Liver (tissue), 9 donors: ENCODE measurements around the gene RHOG. TPM values are rescaled to one million over a fixed set of nuclear protein-coding genes. Genes with fewer than 3 reads are reported as not detected.

Experiments
- DNase-seq: peaks from one replicate; pipeline ENCODE4 v3.0.0-alpha.2; 2017; ENCODE audit warnings: low spot score
- H3K27ac ChIP-seq, 2 donors: one replicate each; pipeline ENCODE4 v1.7.0; 2013; ENCODE audit warnings: inconsistent platforms in 2 of 2, low read length in 2 of 2, control low read depth in 1 of 2, low read depth in 1 of 2, mild to moderate bottlenecking in 1 of 2
- H3K27me3 ChIP-seq, 4 donors: one replicate each; pipeline versions ENCODE4 v1.6.1 to v1.7.0; 2013; ENCODE audit warnings: low read length in 3 of 4, inconsistent platforms in 1 of 4, mild to moderate bottlenecking in 1 of 4, moderate library complexity in 1 of 4; ENCODE audit not compliant: control insufficient read depth in 4 of 4, insufficient read depth in 4 of 4
- H3K36me3 ChIP-seq, 4 donors: one replicate each; pipeline versions ENCODE4 v1.6.1 to v1.7.0; 2013; ENCODE audit warnings: low read length in 3 of 4, mild to moderate bottlenecking in 3 of 4, low read depth in 1 of 4, moderate library complexity in 1 of 4; ENCODE audit not compliant: control insufficient read depth in 4 of 4, insufficient read depth in 3 of 4
- H3K4me1 ChIP-seq, 4 donors: one replicate each; pipeline versions ENCODE4 v1.6.1 to v1.7.0; 2013; ENCODE audit warnings: low read length in 3 of 4, mild to moderate bottlenecking in 3 of 4, moderate library complexity in 1 of 4; ENCODE audit not compliant: control insufficient read depth in 4 of 4, insufficient read depth in 4 of 4
- H3K4me3 ChIP-seq, 3 donors: one replicate each; pipeline versions ENCODE4 v1.6.1 to v1.7.0; 2013; ENCODE audit warnings: low read length in 3 of 3, control low read depth in 1 of 3, low read depth in 1 of 3, mild to moderate bottlenecking in 1 of 3
- H3K9ac ChIP-seq, 2 donors: one replicate each; pipeline ENCODE4 v1.7.0; 2013; ENCODE audit warnings: low read length in 2 of 2, mild to moderate bottlenecking in 2 of 2, moderate library complexity in 2 of 2, control low read depth in 1 of 2, low read depth in 1 of 2
- H3K9me3 ChIP-seq, 4 donors: one replicate each; pipeline versions ENCODE4 v1.6.1 to v1.7.0; 2013; ENCODE audit warnings: low read length in 3 of 4; ENCODE audit not compliant: control insufficient read depth in 4 of 4
- EGR1 ChIP-seq, 2 donors: IDR thresholded peaks; 2 replicates each; pipeline ENCODE4 v1.6.1; 2016 to 2018; ENCODE audit warnings: antibody characterized with exemption in 2 of 2, low read depth in 2 of 2
- FOXA1 ChIP-seq: IDR thresholded peaks from 2 replicates; pipeline ENCODE4 v1.6.1; 2016; ENCODE audit warnings: antibody characterized with exemption
- GABPA ChIP-seq, 2 donors: IDR thresholded peaks in 1 of 2; conservative IDR thresholded peaks in 1 of 2; 2 replicates each; pipeline ENCODE4 v1.6.1; 2016; ENCODE audit warnings: antibody characterized with exemption in 2 of 2, mild to moderate bottlenecking in 1 of 2, moderate library complexity in 1 of 2
- HNF4A ChIP-seq, 2 donors: conservative IDR thresholded peaks; 2 replicates each; pipeline ENCODE4 v1.6.1; 2016; ENCODE audit warnings: antibody characterized with exemption in 2 of 2, mild to moderate bottlenecking in 2 of 2
- HNF4G ChIP-seq: IDR thresholded peaks from 2 replicates; pipeline ENCODE4 v1.6.1; 2016; ENCODE audit warnings: antibody characterized with exemption
- JUND ChIP-seq, 2 donors: IDR thresholded peaks; 2 replicates each; pipeline ENCODE4 v1.6.1; 2016; ENCODE audit warnings: antibody characterized with exemption in 2 of 2
- RAD21 ChIP-seq, 2 donors: IDR thresholded peaks; 2 replicates each; pipeline ENCODE4 v1.6.1; 2016; ENCODE audit warnings: antibody characterized with exemption in 2 of 2, mild to moderate bottlenecking in 2 of 2
- RXRA ChIP-seq, 2 donors: IDR thresholded peaks; 2 replicates each; pipeline ENCODE4 v1.6.1; 2017 to 2018; ENCODE audit warnings: antibody characterized with exemption in 2 of 2, mild to moderate bottlenecking in 1 of 2
- TAF1 ChIP-seq: conservative IDR thresholded peaks from 2 replicates; pipeline ENCODE4 v1.6.1; 2016; ENCODE audit warnings: antibody characterized with exemption, mild to moderate bottlenecking
- YY1 ChIP-seq: IDR thresholded peaks from 2 replicates; pipeline ENCODE4 v1.6.1; 2016; ENCODE audit warnings: antibody characterized with exemption, mild to moderate bottlenecking
- whole genome bisulfite sequencing: extraction: QIAGEN DNeasy Blood & Tissue Kit; methylation state at CpG from one replicate; pipeline ENCODE4 v1.1.7; 2013; 5-methylcytosine and 5-hydroxymethylcytosine counted together
- polyA plus RNA-seq, 2 donors: library from polyadenylated mRNA; stranded (reverse) in 1 of 2; unstranded in 1 of 2; fragments of 200-250 nt in 1 of 2; fragments of >200 nt in 1 of 2; fragmentation: Nextera tagmentation in 1 of 2; extraction: Ambion mirVana in 1 of 2; gene quantifications; one replicate each; pipeline versions ENCODE4 v1.2.1 to v1.2.3, GENCODE V29; 2013 to 2015
- total RNA-seq, 2 donors: library from RNA; depleted of rRNA; stranded (reverse); fragments of >200 nt; gene quantifications; one replicate each; pipeline ENCODE4 v1.2.3, GENCODE V29; 2014
- TF ChIP-seq, protein P1 (sequence below): fragments of 150-350 bp; IDR thresholded peaks from 2 replicates; pipeline ENCODE4 v1.5.1; 2017; ENCODE audit warnings: improper control_type of control experiment, low read depth, low read length; ENCODE audit not compliant: missing input control
- TF ChIP-seq, protein P2 (sequence below): IDR thresholded peaks from 2 replicates; pipeline ENCODE4 v1.6.1; 2016; ENCODE audit warnings: antibody characterized with exemption
- TF ChIP-seq, protein P3 (sequence below): IDR thresholded peaks from 2 replicates; pipeline ENCODE4 v1.6.1; 2016; ENCODE audit warnings: antibody characterized with exemption, mild to moderate bottlenecking
- TF ChIP-seq, protein P4 (sequence below): IDR thresholded peaks from 2 replicates; pipeline ENCODE4 v1.6.1; 2016; ENCODE audit warnings: antibody characterized with exemption
- donor health status: healthy.
- donor health status: healthy.
- donor health status: healthy.
- donor health status: healthy.
- donor health status: healthy.

The RHOG gene
- total and polyA plus RNA-seq, 4 donors, result 7.4 to 32.9 (median 17.8) TPM

DNA sequence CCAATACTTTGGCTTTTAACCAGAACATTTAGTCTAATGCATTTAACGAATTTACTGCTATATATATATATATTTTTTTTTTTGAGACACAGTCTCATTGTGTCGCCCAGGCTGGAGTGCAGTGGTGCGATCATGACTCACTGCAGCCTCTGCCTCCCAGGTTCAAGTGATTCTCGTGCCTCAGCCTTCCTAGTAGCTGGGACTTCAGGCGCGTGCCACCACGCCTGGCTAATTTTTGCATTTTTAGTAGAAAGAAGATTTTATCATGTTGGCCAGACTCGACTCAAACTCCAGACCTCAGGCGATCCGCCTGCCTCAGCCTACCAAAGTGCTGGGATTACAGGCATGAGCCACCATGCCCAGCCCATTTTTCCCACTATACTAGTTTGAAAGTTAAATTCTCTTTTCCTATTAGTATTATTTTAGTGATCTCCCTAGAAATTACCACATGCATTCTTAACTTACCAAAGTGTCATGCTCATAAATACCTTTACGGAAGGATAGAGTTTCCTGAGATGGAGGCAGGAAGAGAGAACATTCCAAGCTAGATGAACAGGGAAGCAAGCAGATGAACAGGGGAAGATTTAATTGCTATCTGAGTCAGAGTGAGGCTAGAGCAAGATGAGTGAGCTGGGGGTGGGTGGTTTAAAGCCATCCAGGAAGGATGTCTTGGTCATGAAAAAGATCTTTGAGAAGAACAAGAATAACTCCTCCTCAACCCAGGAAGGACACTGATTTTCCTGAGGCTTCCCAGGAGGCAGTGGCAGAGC lies 36.8 kb downstream of the RHOG start (continued):
- TF ChIP-seq, protein P1, sequence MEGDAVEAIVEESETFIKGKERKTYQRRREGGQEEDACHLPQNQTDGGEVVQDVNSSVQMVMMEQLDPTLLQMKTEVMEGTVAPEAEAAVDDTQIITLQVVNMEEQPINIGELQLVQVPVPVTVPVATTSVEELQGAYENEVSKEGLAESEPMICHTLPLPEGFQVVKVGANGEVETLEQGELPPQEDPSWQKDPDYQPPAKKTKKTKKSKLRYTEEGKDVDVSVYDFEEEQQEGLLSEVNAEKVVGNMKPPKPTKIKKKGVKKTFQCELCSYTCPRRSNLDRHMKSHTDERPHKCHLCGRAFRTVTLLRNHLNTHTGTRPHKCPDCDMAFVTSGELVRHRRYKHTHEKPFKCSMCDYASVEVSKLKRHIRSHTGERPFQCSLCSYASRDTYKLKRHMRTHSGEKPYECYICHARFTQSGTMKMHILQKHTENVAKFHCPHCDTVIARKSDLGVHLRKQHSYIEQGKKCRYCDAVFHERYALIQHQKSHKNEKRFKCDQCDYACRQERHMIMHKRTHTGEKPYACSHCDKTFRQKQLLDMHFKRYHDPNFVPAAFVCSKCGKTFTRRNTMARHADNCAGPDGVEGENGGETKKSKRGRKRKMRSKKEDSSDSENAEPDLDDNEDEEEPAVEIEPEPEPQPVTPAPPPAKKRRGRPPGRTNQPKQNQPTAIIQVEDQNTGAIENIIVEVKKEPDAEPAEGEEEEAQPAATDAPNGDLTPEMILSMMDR, result no peak
- no peak for TF ChIP-seq HNF4G

DNA sequence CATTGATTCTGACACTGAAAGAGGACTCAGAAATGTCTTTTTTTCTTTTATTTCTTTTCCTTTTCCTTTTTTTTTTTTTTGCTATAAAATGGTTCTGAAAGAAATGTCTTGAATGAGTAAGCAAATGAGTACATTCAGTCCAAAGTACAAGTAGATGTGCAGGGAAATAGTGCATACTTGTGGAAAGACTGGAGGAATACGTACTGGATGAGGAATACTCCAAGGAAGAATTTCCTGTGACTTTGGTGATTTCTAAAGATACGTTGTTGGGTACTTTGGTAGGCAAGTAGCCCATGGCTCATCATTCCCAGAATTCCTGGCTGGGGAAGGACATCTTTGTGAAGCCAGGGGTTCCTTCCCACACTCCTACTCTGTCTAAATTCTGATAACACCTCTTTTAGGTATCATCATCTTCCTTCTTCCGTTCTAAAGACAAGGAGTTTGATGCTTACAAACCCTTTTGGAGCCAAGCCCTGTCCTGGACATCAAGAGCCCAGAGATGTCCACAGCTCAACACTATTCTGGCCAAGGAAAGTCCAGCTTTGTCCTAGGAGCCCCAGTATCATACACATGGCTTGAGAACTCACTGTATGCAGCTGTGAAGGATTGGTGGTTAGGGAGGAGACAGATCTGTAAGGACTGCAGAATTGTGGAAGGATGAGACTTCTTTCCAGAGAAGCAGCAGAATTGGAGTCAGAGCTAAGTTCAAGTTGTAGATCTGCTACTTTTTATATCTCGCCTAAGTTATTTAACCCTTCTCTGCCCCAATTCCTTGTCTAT lies 38.6 kb downstream of the RHOG start:
- H3K27me3 ChIP-seq, result no peaks in the 10 kb centered on the region
- WGBS, result 82% methylated on average over 4 of the region's 4 CpGs
- H3K9ac ChIP-seq, result no peak overlapping the region
- no peak overlapping the region for H3K4me3 ChIP-seq
- no peaks in the 10 kb centered on the region for H3K9me3 ChIP-seq
- no peaks in the 10 kb centered on the region for H3K36me3 ChIP-seq
- DNase-seq, result no peak
- TF ChIP-seq HNF4A (conservative IDR thresholded peaks at IDR 0.05), result no peak
- peaks cover 0 to 2% (median 0%) of the 10 kb centered on the region in 4 donors for H3K4me1 ChIP-seq
- no peak overlapping the region for H3K27ac ChIP-seq

DNA sequence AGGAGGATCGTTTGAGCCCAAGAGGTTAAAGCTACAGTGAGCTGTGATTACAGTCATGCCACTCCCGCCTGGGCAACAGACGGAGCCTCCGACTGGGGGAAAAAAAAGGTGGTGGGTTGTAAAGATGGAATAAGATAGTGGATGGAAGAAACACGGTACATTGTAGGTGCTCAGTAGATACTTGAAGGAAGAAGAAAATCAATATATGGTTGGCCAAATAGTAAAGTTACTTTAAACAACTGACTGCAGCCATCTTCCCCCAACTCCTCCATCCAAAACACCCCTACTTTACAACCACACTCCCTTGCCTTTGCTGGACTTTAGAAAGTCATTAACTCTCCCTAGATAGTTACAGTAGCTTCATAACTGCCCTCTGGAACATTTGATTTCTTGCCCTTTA lies 40.9 kb downstream of the RHOG start:
- Histone ChIP-seq H3K9ac (no peak overlapping the region), H3K27me3 (no peaks in the 10 kb centered on the region), H3K9me3 (no peaks in the 10 kb centered on the region), H3K4me3 (no peak overlapping the region), H3K4me1 (peaks cover 0 to 18% (median 10%) of the 10 kb centered on the region in 4 donors), H3K36me3 (no peaks in the 10 kb centered on the region), H3K27ac (no peak overlapping the region)
- 85% methylated on average over 5 of the region's 5 CpGs for WGBS
- no peak for DNase-seq
- TF ChIP-seq HNF4A (conservative IDR thresholded peaks at IDR 0.05), result no peak

DNA sequence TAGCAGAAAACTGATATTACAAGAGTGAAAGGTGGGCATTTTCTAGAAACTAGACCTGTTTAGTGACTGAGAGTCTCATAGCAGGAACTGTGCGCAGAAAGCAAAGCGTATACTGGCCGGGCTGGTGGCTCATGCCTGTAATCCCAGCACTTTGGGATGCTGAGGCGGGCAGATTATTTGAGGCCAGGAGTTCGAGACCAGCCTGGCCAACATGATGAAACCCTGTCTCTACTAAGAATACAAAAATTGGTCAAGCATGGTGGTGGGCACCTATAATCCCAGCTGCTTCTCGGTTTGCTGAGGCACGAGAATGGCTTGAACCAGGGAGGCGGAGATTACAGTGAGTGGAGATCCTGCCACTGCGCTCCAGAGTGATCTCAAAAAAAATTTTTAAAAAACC lies 41.6 kb downstream of the RHOG start:
- 95% methylated on average over 9 of the region's 9 CpGs for WGBS
- no peaks in the 10 kb centered on the region for H3K9me3 ChIP-seq
- no peak for TF ChIP-seq TAF1
- TF ChIP-seq RXRA (IDR thresholded peaks at IDR 0.05), result no peak
- TF ChIP-seq EGR1 (IDR thresholded peaks at IDR 0.05; ENCODE audit: low read depth in 2 of 2), result no peak
- no peak for TF ChIP-seq RAD21 (IDR thresholded peaks at IDR 0.05)
- TF ChIP-seq, protein P2, sequence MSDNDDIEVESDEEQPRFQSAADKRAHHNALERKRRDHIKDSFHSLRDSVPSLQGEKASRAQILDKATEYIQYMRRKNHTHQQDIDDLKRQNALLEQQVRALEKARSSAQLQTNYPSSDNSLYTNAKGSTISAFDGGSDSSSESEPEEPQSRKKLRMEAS, result no peak
- TF ChIP-seq HNF4A (conservative IDR thresholded peaks at IDR 0.05), result no peak
- no peak for TF ChIP-seq YY1
- no peak for TF ChIP-seq FOXA1
- TF ChIP-seq GABPA (IDR thresholded peaks at IDR 0.05 in 1 of 2, conservative IDR thresholded peaks at IDR 0.05 in 1 of 2), result no peak
- TF ChIP-seq JUND (IDR thresholded peaks at IDR 0.05), result no peak
- TF ChIP-seq, protein P3, sequence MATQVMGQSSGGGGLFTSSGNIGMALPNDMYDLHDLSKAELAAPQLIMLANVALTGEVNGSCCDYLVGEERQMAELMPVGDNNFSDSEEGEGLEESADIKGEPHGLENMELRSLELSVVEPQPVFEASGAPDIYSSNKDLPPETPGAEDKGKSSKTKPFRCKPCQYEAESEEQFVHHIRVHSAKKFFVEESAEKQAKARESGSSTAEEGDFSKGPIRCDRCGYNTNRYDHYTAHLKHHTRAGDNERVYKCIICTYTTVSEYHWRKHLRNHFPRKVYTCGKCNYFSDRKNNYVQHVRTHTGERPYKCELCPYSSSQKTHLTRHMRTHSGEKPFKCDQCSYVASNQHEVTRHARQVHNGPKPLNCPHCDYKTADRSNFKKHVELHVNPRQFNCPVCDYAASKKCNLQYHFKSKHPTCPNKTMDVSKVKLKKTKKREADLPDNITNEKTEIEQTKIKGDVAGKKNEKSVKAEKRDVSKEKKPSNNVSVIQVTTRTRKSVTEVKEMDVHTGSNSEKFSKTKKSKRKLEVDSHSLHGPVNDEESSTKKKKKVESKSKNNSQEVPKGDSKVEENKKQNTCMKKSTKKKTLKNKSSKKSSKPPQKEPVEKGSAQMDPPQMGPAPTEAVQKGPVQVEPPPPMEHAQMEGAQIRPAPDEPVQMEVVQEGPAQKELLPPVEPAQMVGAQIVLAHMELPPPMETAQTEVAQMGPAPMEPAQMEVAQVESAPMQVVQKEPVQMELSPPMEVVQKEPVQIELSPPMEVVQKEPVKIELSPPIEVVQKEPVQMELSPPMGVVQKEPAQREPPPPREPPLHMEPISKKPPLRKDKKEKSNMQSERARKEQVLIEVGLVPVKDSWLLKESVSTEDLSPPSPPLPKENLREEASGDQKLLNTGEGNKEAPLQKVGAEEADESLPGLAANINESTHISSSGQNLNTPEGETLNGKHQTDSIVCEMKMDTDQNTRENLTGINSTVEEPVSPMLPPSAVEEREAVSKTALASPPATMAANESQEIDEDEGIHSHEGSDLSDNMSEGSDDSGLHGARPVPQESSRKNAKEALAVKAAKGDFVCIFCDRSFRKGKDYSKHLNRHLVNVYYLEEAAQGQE, result no peak
- TF ChIP-seq, protein P4, sequence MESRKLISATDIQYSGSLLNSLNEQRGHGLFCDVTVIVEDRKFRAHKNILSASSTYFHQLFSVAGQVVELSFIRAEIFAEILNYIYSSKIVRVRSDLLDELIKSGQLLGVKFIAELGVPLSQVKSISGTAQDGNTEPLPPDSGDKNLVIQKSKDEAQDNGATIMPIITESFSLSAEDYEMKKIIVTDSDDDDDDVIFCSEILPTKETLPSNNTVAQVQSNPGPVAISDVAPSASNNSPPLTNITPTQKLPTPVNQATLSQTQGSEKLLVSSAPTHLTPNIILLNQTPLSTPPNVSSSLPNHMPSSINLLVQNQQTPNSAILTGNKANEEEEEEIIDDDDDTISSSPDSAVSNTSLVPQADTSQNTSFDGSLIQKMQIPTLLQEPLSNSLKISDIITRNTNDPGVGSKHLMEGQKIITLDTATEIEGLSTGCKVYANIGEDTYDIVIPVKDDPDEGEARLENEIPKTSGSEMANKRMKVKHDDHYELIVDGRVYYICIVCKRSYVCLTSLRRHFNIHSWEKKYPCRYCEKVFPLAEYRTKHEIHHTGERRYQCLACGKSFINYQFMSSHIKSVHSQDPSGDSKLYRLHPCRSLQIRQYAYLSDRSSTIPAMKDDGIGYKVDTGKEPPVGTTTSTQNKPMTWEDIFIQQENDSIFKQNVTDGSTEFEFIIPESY, result no peak

More for the DNA sequence above, 41.6 kb downstream of the RHOG start:
- H3K27ac ChIP-seq, result no peak overlapping the region
- H3K4me3 ChIP-seq, result no peak overlapping the region
- H3K36me3 ChIP-seq, result peaks cover 0 to under 1% (median 0%) of the 10 kb centered on the region in 4 donors
- no peak for DNase-seq
- no peaks in the 10 kb centered on the region for H3K27me3 ChIP-seq
- no peak overlapping the region for H3K9ac ChIP-seq
- peaks cover 0 to 22% (median 10%) of the 10 kb centered on the region in 4 donors for H3K4me1 ChIP-seq
